Gastroesophageal sphincter (tissue), 3 donors: ENCODE data around the gene CGB1.

ENCODE experiments used
- POLR2A ChIP-seq, 2 donors: fragments of 450-650 bp; IDR thresholded peaks; one replicate each; pipeline ENCODE4 v1.6.1; 2017; ENCODE audit warnings: antibody characterized with exemption in 2 of 2, mild to moderate bottlenecking in 2 of 2, moderate library complexity in 1 of 2
- TF ChIP-seq, protein P1 (sequence below), 4 experiments: fragments of 200-600 bp in 2 of 4; fragments of 450-650 bp in 2 of 4; sonication (generic) in 1 of 4; IDR thresholded peaks; one replicate each; pipeline ENCODE4 v1.5.1; 2017 to 2019; ENCODE audit warnings: antibody characterized with exemption in 4 of 4, mild to moderate bottlenecking in 2 of 4, moderate library complexity in 2 of 4

DNA sequence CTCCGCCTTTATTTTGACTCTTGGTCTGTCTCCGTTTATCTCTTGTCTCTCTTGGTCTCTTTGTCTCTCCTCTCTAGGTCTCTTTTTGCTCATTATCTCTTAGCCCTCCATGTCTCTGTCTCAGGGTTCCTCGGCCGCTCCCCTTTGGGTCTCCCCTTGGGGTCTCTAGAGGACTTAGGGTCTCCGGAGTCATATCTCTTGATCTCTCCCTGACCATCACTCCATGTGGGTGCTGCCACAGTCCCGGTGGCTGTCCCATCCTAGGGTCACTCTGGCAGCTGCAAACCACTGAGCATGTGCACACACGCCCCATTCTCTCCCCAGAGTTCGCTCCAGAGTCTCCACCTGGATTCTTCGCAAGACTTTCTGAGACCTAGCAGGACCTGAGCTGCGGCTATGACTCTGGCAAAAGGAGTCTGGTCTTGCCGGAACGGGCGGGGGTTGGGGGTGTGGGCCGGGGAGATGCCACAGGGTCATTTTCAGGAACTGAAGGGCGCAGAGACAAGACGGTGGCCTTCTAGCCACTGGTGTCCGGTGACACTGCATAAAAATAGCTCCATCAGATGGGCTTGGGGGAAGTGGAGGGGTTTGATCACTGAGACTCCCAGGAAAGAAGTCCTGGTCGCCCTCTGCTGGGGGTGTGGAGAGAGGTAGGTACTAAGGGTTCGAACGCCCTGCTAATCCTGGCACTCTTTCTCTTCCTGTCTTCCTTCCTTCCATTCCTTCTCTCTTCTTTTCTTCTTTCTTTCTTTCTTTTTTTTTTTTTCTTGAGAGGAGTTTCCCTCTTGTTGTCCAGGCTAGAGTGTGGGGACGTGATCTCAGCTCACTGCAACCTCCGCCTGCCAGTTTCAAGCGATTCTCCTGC, 37.1 kb upstream of the CGB1 start:
- TF ChIP-seq, protein P1, sequence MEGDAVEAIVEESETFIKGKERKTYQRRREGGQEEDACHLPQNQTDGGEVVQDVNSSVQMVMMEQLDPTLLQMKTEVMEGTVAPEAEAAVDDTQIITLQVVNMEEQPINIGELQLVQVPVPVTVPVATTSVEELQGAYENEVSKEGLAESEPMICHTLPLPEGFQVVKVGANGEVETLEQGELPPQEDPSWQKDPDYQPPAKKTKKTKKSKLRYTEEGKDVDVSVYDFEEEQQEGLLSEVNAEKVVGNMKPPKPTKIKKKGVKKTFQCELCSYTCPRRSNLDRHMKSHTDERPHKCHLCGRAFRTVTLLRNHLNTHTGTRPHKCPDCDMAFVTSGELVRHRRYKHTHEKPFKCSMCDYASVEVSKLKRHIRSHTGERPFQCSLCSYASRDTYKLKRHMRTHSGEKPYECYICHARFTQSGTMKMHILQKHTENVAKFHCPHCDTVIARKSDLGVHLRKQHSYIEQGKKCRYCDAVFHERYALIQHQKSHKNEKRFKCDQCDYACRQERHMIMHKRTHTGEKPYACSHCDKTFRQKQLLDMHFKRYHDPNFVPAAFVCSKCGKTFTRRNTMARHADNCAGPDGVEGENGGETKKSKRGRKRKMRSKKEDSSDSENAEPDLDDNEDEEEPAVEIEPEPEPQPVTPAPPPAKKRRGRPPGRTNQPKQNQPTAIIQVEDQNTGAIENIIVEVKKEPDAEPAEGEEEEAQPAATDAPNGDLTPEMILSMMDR (IDR thresholded peaks at IDR 0.05) = no peak
- TF ChIP-seq POLR2A (IDR thresholded peaks at IDR 0.05) = no peak
